HepG2 (cell line): Measurements from ENCODE around the gene BASP1. TPM values are rescaled to one million over a fixed set of nuclear protein-coding genes. Genes with fewer than 3 reads are reported as not detected.
"Not testable (repeated sequence)": the region's sequence is repeated elsewhere in the genome, so short reads cannot be mapped to it uniquely, and the experiment has no call there.

ENCODE experiments used
- ATAC-seq: fragments of 200-7000 bp; cut with Tn5 transposase; 3 replicates; pipeline ENCODE4 v1.9.1; 2020; ENCODE audit warnings: mild to moderate bottlenecking, moderate library complexity
- BruUV-seq: library from RNA; stranded (reverse); fragments of 400-500 nt; replicated peaks from 2 replicates; lab custom pipeline; 2021; lab: Mats Ljungman, UMichigan
- CTCF ChIA-PET: fragments of 300-600 bp; formaldehyde crosslinking; extraction: SDS; loops from one replicate; lab custom pipeline; 2021; ENCODE audit warnings: low total read pairs, inconsistent platforms, low intra/inter-chr PET ratio; lab: Yijun Ruan, JAX
- POLR2A ChIA-PET: fragments of 350-600 bp; sonication (Branson Sonifier 250); formaldehyde crosslinking; loops from one replicate; lab custom pipeline; 2020; ENCODE audit warnings: antibody characterized with exemption, inconsistent platforms; lab: Yijun Ruan, JAX
- DNase-seq: peaks from one replicate; pipeline ENCODE4 v3.0.0-alpha.2; 2015; ENCODE audit warnings: low spot score
- FAIRE-seq: peaks from 3 replicates; lab custom pipeline; 2011; peaks lifted over from hg19 to GRCh38; lab: Jason Lieb, UNC
- H2AFZ ChIP-seq: one replicate; pipeline ENCODE4 v1.6.1; 2011; ENCODE audit warnings: low read length, inconsistent platforms
- H3K27ac ChIP-seq: fragments of 300-600 bp; 3 replicates; pipeline ENCODE4 v1.8.0; 2011; ENCODE audit warnings: mixed run types, mild to moderate bottlenecking, mixed read lengths, low read length, inconsistent platforms; ENCODE audit not compliant: insufficient read depth; ENCODE audit errors: extremely low read length
- H3K27me3 ChIP-seq, 2 experiments: fragments of 200-600 bp in 1 of 2; 2 replicates in 1 of 2; 3 replicates in 1 of 2; pipeline versions ENCODE4 v1.6.0 to v1.8.0; 2011; ENCODE audit warnings: low read length in 2 of 2, mild to moderate bottlenecking in 2 of 2, moderate library complexity in 2 of 2, inconsistent platforms in 1 of 2; ENCODE audit not compliant: insufficient read depth in 2 of 2, control insufficient read depth in 1 of 2
- H3K36me3 ChIP-seq, 2 experiments: fragments of 200-600 bp in 1 of 2; replicated peaks in 1 of 2; 2 replicates in 1 of 2; 3 replicates in 1 of 2; pipeline versions ENCODE4 v1.5.1 to v1.8.0; 2011; ENCODE audit warnings: low read length in 2 of 2, inconsistent platforms in 1 of 2; ENCODE audit not compliant: insufficient read depth in 2 of 2, control insufficient read depth in 1 of 2
- H3K4me1 ChIP-seq: 2 replicates; pipeline ENCODE4 v1.5.1; 2012; ENCODE audit warnings: low read length, inconsistent platforms; ENCODE audit not compliant: insufficient read depth
- H3K4me2 ChIP-seq: 2 replicates; pipeline ENCODE4 v1.6.0; 2011; ENCODE audit warnings: low read depth, low read length, inconsistent platforms
- H3K4me3 ChIP-seq, 3 experiments: fragments of 200-600 bp in 1 of 3; sonication (generic), shearing (Covaris generic) in 1 of 3; replicated peaks in 1 of 3; 2 replicates each; pipeline ENCODE4 v1.5.1; 2011 to 2016; ENCODE audit warnings: low read length in 3 of 3, inconsistent platforms in 2 of 3, low read depth in 2 of 3, mild to moderate bottlenecking in 2 of 3, control low read depth in 1 of 3, mixed read lengths in 1 of 3; ENCODE audit not compliant: insufficient read depth in 1 of 3
- H3K79me2 ChIP-seq: one replicate; pipeline ENCODE4 v1.6.1; 2011; ENCODE audit warnings: low read length, inconsistent platforms; ENCODE audit not compliant: insufficient read depth
- H3K9ac ChIP-seq: 2 replicates; pipeline ENCODE4 v1.6.0; 2011; ENCODE audit warnings: mild to moderate bottlenecking, low read depth, low read length, inconsistent platforms; ENCODE audit not compliant: insufficient read depth
- H3K9me3 ChIP-seq: 2 replicates; pipeline ENCODE4 v1.5.1; 2012; ENCODE audit warnings: mild to moderate bottlenecking, low read length
- H4K20me1 ChIP-seq: 2 replicates; pipeline ENCODE4 v1.6.0; 2011; ENCODE audit warnings: inconsistent platforms, mild to moderate bottlenecking, low read length, moderate library complexity; ENCODE audit not compliant: insufficient read depth
- CERS6 ChIP-seq: sonication (generic); formaldehyde crosslinking; IDR thresholded peaks from 2 replicates; pipeline ENCODE4 v1.5.0; 2020; ENCODE audit warnings: missing genetic modification reagents
- DNMT3B ChIP-seq: conservative IDR thresholded peaks from 2 replicates; pipeline ENCODE4 v1.6.1; 2016; ENCODE audit warnings: missing biosample characterization, control low read depth
- FOXK1 ChIP-seq: sonication (generic); formaldehyde crosslinking; IDR thresholded peaks from 2 replicates; pipeline ENCODE4 v1.4.0; 2020; ENCODE audit warnings: low read depth, missing genetic modification reagents, borderline replicate concordance
- LBX2 ChIP-seq: sonication (generic); formaldehyde crosslinking; IDR thresholded peaks from 2 replicates; pipeline ENCODE4 v1.5.0; 2020; ENCODE audit warnings: missing genetic modification reagents, mild to moderate bottlenecking, borderline replicate concordance
- MATR3 ChIP-seq: sonication (generic); formaldehyde crosslinking; IDR thresholded peaks from 2 replicates; pipeline ENCODE4 v1.4.0; 2020; ENCODE audit warnings: missing genetic modification reagents
- NKX3-1 ChIP-seq: sonication (generic); formaldehyde crosslinking; IDR thresholded peaks from 2 replicates; pipeline ENCODE4 v1.5.0; 2020; ENCODE audit warnings: missing genetic modification reagents
- NPAS2 ChIP-seq: sonication (generic); formaldehyde crosslinking; IDR thresholded peaks from 2 replicates; pipeline ENCODE4 v1.8.0; 2022; ENCODE audit warnings: mild to moderate bottlenecking, missing genetic modification reagents, borderline replicate concordance
- SP2 ChIP-seq: sonication (generic); formaldehyde crosslinking; IDR thresholded peaks from 2 replicates; pipeline ENCODE4 v1.5.1; 2020; ENCODE audit warnings: mild to moderate bottlenecking, missing genetic modification reagents
- TCF12 ChIP-seq, 2 experiments: fragments of 450-650 bp in 1 of 2; sonication (generic) in 1 of 2; formaldehyde crosslinking in 1 of 2; IDR thresholded peaks; 2 replicates each; pipeline versions ENCODE4 v1.6.1 to v1.8.0; 2017 to 2022; ENCODE audit warnings: antibody characterized with exemption in 1 of 2, mild to moderate bottlenecking in 1 of 2, missing genetic modification reagents in 1 of 2, moderate library complexity in 1 of 2
- TFDP2 ChIP-seq: sonication (generic); formaldehyde crosslinking; IDR thresholded peaks from 2 replicates; pipeline ENCODE4 v1.4.0; 2020; ENCODE audit warnings: missing genetic modification reagents
- THRA ChIP-seq: sonication (generic); formaldehyde crosslinking; IDR thresholded peaks from 2 replicates; pipeline ENCODE4 v1.4.0; 2020; ENCODE audit warnings: missing genetic modification reagents, borderline replicate concordance
- TRIM22 ChIP-seq: fragments of 450-650 bp; IDR thresholded peaks from 2 replicates; pipeline ENCODE4 v1.6.1; 2017
- ZNF432 ChIP-seq: sonication (generic); formaldehyde crosslinking; IDR thresholded peaks from 2 replicates; pipeline ENCODE4 v1.5.0; 2020; ENCODE audit warnings: missing genetic modification reagents, mild to moderate bottlenecking, borderline replicate concordance
- whole genome bisulfite sequencing: methylation state at CpG from one replicate; pipeline ENCODE4 v1.1.6; 2017; ENCODE audit warnings: low lambda C conversion rate; 5-methylcytosine and 5-hydroxymethylcytosine counted together
- in situ Hi-C: cut with HindIII; loops from 2 replicates; pipeline ENCODE4 v1.10.0; 2017; ENCODE audit warnings: low pct_unique_long_range_greater_than_20kb; ENCODE audit not compliant: extremely low pct_ligation_motif_present
- intact Hi-C: fragments of 100-400 bp; cut with micrococcal nuclease; formaldehyde crosslinking; loops from one replicate; pipeline ENCODE4 v1.10.0; 2022; ENCODE audit not compliant: unreplicated experiment
- polyA plus RNA-seq, 8 experiments: library from polyadenylated mRNA; depleted of rRNA in 3 of 8; stranded (reverse) in 7 of 8; unstranded in 1 of 8; fragments of >200 nt; fragmentation: Illumina TruSeq in 4 of 8; extraction: Trizol in 4 of 8; gene quantifications; 2 replicates each; pipeline versions ENCODE4 v1.2.1 to v1.2.3, GENCODE V29; 2011 to 2016; ENCODE audit warnings: low read depth in 4 of 8, missing spikeins in 1 of 8, mixed read lengths in 1 of 8; ENCODE audit not compliant: insufficient read depth in 1 of 8
- total RNA-seq, 5 experiments: library from RNA; depleted of rRNA; stranded (reverse); fragments of >200 nt; fragmentation: Illumina TruSeq; extraction: Trizol; gene quantifications; 2 replicates each; pipeline ENCODE4 v1.2.3, GENCODE V29; 2016; ENCODE audit warnings: low read depth in 1 of 5

The BASP1 gene
- total and polyA plus RNA-seq, 2 of the 13 experiments (the other 11 are each of a cell fraction or from before 2014, with no cell fraction given) = 0.04 TPM; not detected in 1

- 30% methylated on average over 10 of the region's 10 CpGs for WGBS
- H3K36me3 ChIP-seq, H2AFZ ChIP-seq, POLR2A ChIA-PET, intact Hi-C loops, BruUV-seq, H3K4me2 ChIP-seq, H3K4me1 ChIP-seq, DNase-seq, H3K9ac ChIP-seq, FAIRE-seq, ATAC-seq, H3K79me2 ChIP-seq, H3K4me3 ChIP-seq, H3K27ac ChIP-seq, H4K20me1 ChIP-seq, H3K27me3 ChIP-seq, H3K9me3 ChIP-seq, in situ Hi-C loops: not testable (repeated sequence)
- CTCF ChIA-PET = interaction anchor here (3.1 kb wide), 1 partner anchor 401 kb away, joined by 37 read pairs; no protein-coding TSS in a partner anchor
Measured at GRCh38 chr5:17191574-17191973, 25.9 kb upstream of the BASP1 start.

- ATAC-seq (no peak), DNase-seq (no peak), FAIRE-seq (no peak)
- Histone ChIP-seq H3K36me3 (no peaks in the 10 kb centered on the region), H3K27ac (no peak overlapping the region), H3K79me2 (no peaks in the 10 kb centered on the region), H3K27me3 (peaks cover 0 to 4% of the 10 kb centered on the region in 2 experiments; a peak in 2 of 5 replicates), H3K4me2 (no peak overlapping the region), H3K4me3 (no peak overlapping the region), H3K9me3 (no peaks in the 10 kb centered on the region; the same call in 1 of the 2 replicates), H2AFZ (no peak overlapping the region), H3K4me1 (no peaks in the 10 kb centered on the region), H3K9ac (no peak overlapping the region), H4K20me1 (no peaks in the 10 kb centered on the region)
- in situ Hi-C loops = no loop called here
- ChIA-PET POLR2A (no interaction called here), CTCF (no interaction called here)
- BruUV-seq = no TSS peak
- intact Hi-C loops = no loop called here
- no CpG with 5 or more reads among the region's 5 CpGs for WGBS
- TF ChIP-seq FOXK1 (CRISPR knock-in tag) = no peak
- no peak for TF ChIP-seq MATR3
- no peak for TF ChIP-seq NKX3-1 (CRISPR knock-in tag)
- TF ChIP-seq LBX2 (CRISPR knock-in tag) = no peak
- no peak for TF ChIP-seq CERS6 (CRISPR knock-in tag)
- TF ChIP-seq DNMT3B = no peak
- no peak for TF ChIP-seq TFDP2 (CRISPR knock-in tag)
- no peak for TF ChIP-seq ZNF432 (CRISPR knock-in tag)
- TF ChIP-seq TRIM22 = no peak
- no peak for TF ChIP-seq NPAS2 (CRISPR knock-in tag)
- no peak for TF ChIP-seq SP2
- TF ChIP-seq THRA (CRISPR knock-in tag) = no peak
- TF ChIP-seq TCF12 (IDR thresholded peaks at IDR 0.05) = no peak
- no peak for TF ChIP-seq TCF12 (CRISPR knock-in tag; IDR thresholded peaks at IDR 0.05)
Measured at GRCh38 chr5:17192191-17192590, 25.2 kb upstream of the BASP1 start.
